ENCODE data around the gene BLOC1S5. TPM values are rescaled to one million over a fixed set of nuclear protein-coding genes. Genes with fewer than 3 reads are reported as not detected.

The BLOC1S5 gene
- total and polyA plus RNA-seq, 7 donors, result 5.5 to 16.2 (median 12.3) TPM

DNA sequence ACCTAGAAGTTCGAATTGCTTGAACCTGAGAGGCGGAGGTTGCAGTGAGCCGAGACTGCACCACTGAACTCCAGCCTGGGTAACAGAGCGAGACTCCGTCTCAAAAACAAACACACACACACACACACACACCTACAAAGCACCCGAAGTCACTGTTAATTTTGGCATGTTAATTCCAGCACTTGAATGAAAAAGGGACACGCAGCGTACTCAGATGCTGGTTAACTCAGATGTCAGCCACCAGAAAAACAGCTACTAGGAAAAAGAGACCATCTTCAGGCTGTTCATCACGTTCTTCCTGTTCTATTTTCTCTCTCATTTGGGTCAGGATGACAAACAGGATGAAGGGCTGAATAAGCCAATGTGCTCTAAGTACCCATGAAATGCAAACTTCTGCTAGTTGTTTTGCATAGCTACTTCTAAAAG lies 46.9 kb downstream of the BLOC1S5 start:
- TF ChIP-seq EP300 (IDR thresholded peaks at IDR 0.05) (no peak), POLR2A (IDR thresholded peaks at IDR 0.05) (no peak), POLR2AphosphoS5 (IDR thresholded peaks at IDR 0.05) (no peak)
- TF ChIP-seq, protein P1, sequence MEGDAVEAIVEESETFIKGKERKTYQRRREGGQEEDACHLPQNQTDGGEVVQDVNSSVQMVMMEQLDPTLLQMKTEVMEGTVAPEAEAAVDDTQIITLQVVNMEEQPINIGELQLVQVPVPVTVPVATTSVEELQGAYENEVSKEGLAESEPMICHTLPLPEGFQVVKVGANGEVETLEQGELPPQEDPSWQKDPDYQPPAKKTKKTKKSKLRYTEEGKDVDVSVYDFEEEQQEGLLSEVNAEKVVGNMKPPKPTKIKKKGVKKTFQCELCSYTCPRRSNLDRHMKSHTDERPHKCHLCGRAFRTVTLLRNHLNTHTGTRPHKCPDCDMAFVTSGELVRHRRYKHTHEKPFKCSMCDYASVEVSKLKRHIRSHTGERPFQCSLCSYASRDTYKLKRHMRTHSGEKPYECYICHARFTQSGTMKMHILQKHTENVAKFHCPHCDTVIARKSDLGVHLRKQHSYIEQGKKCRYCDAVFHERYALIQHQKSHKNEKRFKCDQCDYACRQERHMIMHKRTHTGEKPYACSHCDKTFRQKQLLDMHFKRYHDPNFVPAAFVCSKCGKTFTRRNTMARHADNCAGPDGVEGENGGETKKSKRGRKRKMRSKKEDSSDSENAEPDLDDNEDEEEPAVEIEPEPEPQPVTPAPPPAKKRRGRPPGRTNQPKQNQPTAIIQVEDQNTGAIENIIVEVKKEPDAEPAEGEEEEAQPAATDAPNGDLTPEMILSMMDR (IDR thresholded peaks at IDR 0.05), result no peak
- H3K36me3 ChIP-seq, result peaks cover 0 to 17% (median 4%) of the 10 kb centered on the region in 4 donors
- no peaks in the 10 kb centered on the region for H3K4me1 ChIP-seq
- no peaks in the 10 kb centered on the region for H3K9me3 ChIP-seq
- no peaks in the 10 kb centered on the region for H3K27me3 ChIP-seq
- DNase-seq, result no peak
- intact Hi-C loops (cut with DNase I), result no loop called here
- 20 to 58% methylated on average over 9 of the region's 9 CpGs for WGBS, 2 donors
- no peak overlapping the region for H3K27ac ChIP-seq
- no peak overlapping the region for H3K4me3 ChIP-seq

DNA sequence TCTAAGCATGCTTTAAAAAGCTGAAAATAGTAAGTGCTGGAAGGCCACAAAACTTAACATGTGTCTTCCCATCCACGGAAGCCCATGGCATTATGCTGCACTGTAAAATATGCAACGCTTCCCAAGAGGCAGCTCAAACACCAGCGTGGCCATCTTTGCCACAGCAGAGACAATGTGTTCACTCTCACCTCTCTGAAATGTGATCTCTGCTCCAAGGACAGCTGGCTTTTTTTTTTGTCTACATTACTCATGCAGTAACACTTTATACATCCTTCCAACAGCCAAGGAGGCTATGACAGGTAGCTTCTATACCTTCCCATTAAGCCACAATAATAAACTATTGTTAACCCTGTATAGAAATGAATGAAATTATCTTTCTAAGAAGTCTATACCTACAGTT lies 49.2 kb downstream of the BLOC1S5 start:
- H3K9me3 ChIP-seq, result no peaks in the 10 kb centered on the region
- H3K27ac ChIP-seq, result no peak overlapping the region
- 88 to 92% methylated on average over 3 of the region's 3 CpGs for WGBS, 2 donors

DNA sequence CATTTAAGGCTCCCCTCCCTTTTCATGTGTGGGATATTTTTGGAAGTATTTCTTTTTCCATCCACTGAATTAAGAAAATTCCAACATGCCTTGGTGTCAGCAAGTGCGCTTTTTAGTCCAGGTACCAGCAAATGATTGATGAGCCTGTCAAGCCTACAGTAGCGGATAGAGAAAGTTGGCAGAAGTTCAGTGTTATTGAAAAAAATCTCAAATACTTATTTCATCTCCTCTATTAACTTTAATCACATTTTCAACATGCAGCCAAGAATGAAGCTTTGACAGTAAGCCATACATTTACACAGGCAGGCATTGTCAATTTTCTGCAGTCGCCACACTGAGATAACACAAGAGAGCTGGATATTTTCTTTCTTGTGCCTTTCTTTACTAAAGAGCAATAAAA lies 50.4 kb downstream of the BLOC1S5 start:
- intact Hi-C loops (cut with DNase I), result no loop called here
- Histone ChIP-seq H3K4me1 (no peaks in the 10 kb centered on the region), H3K27ac (no peak overlapping the region), H3K4me3 (no peak overlapping the region), H3K36me3 (peaks cover 0 to 17% (median 4%) of the 10 kb centered on the region in 4 donors), H3K9me3 (no peaks in the 10 kb centered on the region), H3K27me3 (no peaks in the 10 kb centered on the region)
- TF ChIP-seq POLR2AphosphoS5 (IDR thresholded peaks at IDR 0.05) (no peak), POLR2A (IDR thresholded peaks at IDR 0.05) (no peak), EP300 (IDR thresholded peaks at IDR 0.05) (no peak)
- TF ChIP-seq, protein P1 (IDR thresholded peaks at IDR 0.05), result no peak
- 90 to 91% methylated on average over 3 of the region's 3 CpGs for WGBS, 2 donors
- no peak for DNase-seq

More for the DNA sequence above, 49.2 kb downstream of the BLOC1S5 start:
- TF ChIP-seq, protein P1 (IDR thresholded peaks at IDR 0.05), result no peak
- no peak for TF ChIP-seq POLR2AphosphoS5 (IDR thresholded peaks at IDR 0.05)
- no peak for TF ChIP-seq POLR2A (IDR thresholded peaks at IDR 0.05)
- no peak for TF ChIP-seq EP300 (IDR thresholded peaks at IDR 0.05)
- H3K27me3 ChIP-seq, result no peaks in the 10 kb centered on the region
- H3K4me1 ChIP-seq, result no peaks in the 10 kb centered on the region
- H3K4me3 ChIP-seq, result no peak overlapping the region
- H3K36me3 ChIP-seq, result peaks cover 0 to 17% (median 4%) of the 10 kb centered on the region in 4 donors
- intact Hi-C loops (cut with DNase I), result no loop called here
- no peak for DNase-seq

DNA sequence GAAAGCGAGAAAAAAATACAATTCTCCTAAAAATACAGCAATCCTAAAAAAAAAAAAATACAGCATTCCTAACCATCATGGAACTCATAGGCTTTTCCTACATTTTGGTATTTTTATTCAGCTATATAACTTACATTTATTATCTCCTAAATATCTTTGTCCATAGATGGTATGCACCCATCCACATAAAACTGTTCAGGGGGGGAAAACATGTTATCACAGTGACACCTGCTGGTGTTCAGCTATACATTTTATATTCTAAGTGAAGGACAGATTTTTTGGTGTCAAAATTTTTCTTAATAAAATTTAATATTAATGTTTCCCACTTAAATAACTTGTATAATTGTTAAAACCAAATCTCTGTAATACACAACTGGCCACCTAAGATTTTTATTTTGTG lies 58.0 kb downstream of the BLOC1S5 start:
- no peak overlapping the region for H3K4me3 ChIP-seq
- no peaks in the 10 kb centered on the region for H3K27me3 ChIP-seq
- no peaks in the 10 kb centered on the region for H3K9me3 ChIP-seq
- intact Hi-C loops (cut with DNase I), result loop anchor here (2.0 kb wide), 1 partner anchor 283 kb away; no protein-coding TSS in a partner anchor
- no peaks in the 10 kb centered on the region for H3K36me3 ChIP-seq
- WGBS, 2 donors, result 92 to 95% methylated on average over 1 of the region's 1 CpG
- H3K4me1 ChIP-seq, result no peaks in the 10 kb centered on the region
- TF ChIP-seq EP300 (IDR thresholded peaks at IDR 0.05) (no peak), POLR2A (IDR thresholded peaks at IDR 0.05) (no peak), POLR2AphosphoS5 (IDR thresholded peaks at IDR 0.05) (no peak)
- TF ChIP-seq, protein P1 (IDR thresholded peaks at IDR 0.05), result peak; percentile 14 to 41 (median 17)
- no peak overlapping the region for H3K27ac ChIP-seq
- DNase-seq, result no peak

DNA sequence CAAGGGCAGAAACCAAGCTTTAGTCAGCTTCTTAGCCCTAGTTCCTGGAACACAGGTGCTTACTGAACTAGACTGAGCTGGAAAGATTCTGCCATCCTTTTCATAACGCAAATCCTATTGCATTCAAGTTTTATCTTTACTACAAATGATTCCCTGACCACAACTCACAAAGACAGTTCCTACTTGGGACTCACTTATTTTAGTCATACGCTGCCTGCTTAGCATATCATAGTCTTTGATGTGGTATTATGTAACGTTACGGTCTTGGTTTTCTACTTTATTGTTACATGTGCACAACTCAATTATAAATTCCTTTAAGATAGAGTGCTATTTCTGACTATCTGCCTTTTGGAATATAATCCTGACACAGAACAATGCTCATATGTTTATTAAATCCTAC lies 59.1 kb downstream of the BLOC1S5 start:
- intact Hi-C loops (cut with DNase I), result no loop called here
- Histone ChIP-seq H3K36me3 (no peaks in the 10 kb centered on the region), H3K4me3 (no peak overlapping the region), H3K9me3 (no peaks in the 10 kb centered on the region), H3K27ac (no peak overlapping the region), H3K27me3 (no peaks in the 10 kb centered on the region), H3K4me1 (peaks cover 0 to under 1% (median 0%) of the 10 kb centered on the region in 4 donors)
- no peak for DNase-seq
- TF ChIP-seq POLR2A (IDR thresholded peaks at IDR 0.05), result no peak
- no peak for TF ChIP-seq EP300 (IDR thresholded peaks at IDR 0.05)
- no peak for TF ChIP-seq POLR2AphosphoS5 (IDR thresholded peaks at IDR 0.05)
- TF ChIP-seq, protein P1 (IDR thresholded peaks at IDR 0.05), result no peak
- WGBS, 2 donors, result 44 to 77% methylated on average over 4 of the region's 4 CpGs

Data from sigmoid colon (tissue), 7 donors.